K562 (cell line): Measurements from ENCODE around the gene ELMOD2. TPM values are rescaled to one million over a fixed set of nuclear protein-coding genes. Genes with fewer than 3 reads are reported as not detected.

Source experiments
- CREB5 ChIP-seq: fragments of 250-450 bp; sonication (Bioruptor Pico); IDR thresholded peaks from 2 replicates; pipeline ENCODE4 v1.5.0; 2020; ENCODE audit warnings: mild to moderate bottlenecking
- CXXC5 ChIP-seq: fragments of 250-450 bp; sonication (Bioruptor Pico); IDR thresholded peaks from 2 replicates; pipeline ENCODE4 v1.8.0; 2022; ENCODE audit warnings: inconsistent platforms, mild to moderate bottlenecking, moderate library complexity
- ETS1 ChIP-seq: conservative IDR thresholded peaks from 2 replicates; pipeline ENCODE4 v1.6.1; 2011; ENCODE audit warnings: low read depth, mild to moderate bottlenecking, low read length; ENCODE audit not compliant: control insufficient read depth
- FUS ChIP-seq: fragments of 200-400 bp; formaldehyde crosslinking; optimal IDR thresholded peaks from 2 replicates; pipeline ENCODE3; 2017; ENCODE audit warnings: low read depth, low read length
- KDM1A ChIP-seq, 2 experiments: fragments of 450-650 bp; IDR thresholded peaks; 2 replicates each; pipeline ENCODE4 v1.6.1; 2016; ENCODE audit warnings: mild to moderate bottlenecking in 2 of 2
- MYBL2 ChIP-seq, 2 experiments: fragments of 450-650 bp in 1 of 2; sonication (generic) in 1 of 2; formaldehyde crosslinking in 1 of 2; IDR thresholded peaks; 2 replicates each; pipeline versions ENCODE4 v1.6.1 to v1.8.1; 2017 to 2022; ENCODE audit warnings: borderline replicate concordance in 1 of 2, inconsistent platforms in 1 of 2, low read depth in 1 of 2, mild to moderate bottlenecking in 1 of 2, missing genetic modification reagents in 1 of 2, moderate library complexity in 1 of 2
- PREB ChIP-seq: sonication (generic); formaldehyde crosslinking; IDR thresholded peaks from 2 replicates; pipeline ENCODE4 v1.8.1; 2023; ENCODE audit warnings: mild to moderate bottlenecking, missing genetic modification reagents
- RNF2 ChIP-seq: sonication (generic); IDR thresholded peaks from 2 replicates; pipeline ENCODE4 v1.6.1; 2016
- SNAPC5 ChIP-seq: fragments of 250-450 bp; sonication (Bioruptor Pico); IDR thresholded peaks from 2 replicates; pipeline ENCODE4 v1.8.0; 2021; ENCODE audit warnings: moderate library complexity, mild to moderate bottlenecking, inconsistent platforms
- SRSF1 ChIP-seq: fragments of 200-400 bp; formaldehyde crosslinking; IDR thresholded peaks from 2 replicates; pipeline ENCODE4 v1.6.1; 2017; ENCODE audit warnings: mild to moderate bottlenecking, low read depth, low read length, moderate library complexity
- TCF3 ChIP-seq: sonication (generic); formaldehyde crosslinking; IDR thresholded peaks from 2 replicates; pipeline ENCODE4 v1.4.0; 2020; ENCODE audit warnings: mild to moderate bottlenecking, missing genetic modification reagents
- UBTF ChIP-seq, 2 experiments: IDR thresholded peaks; 2 replicates each; pipeline ENCODE4 v1.6.1; 2012; ENCODE audit warnings: improper control_type of control experiment in 2 of 2, low read depth in 2 of 2, low read length in 2 of 2, borderline replicate concordance in 1 of 2
- ZKSCAN1 ChIP-seq: fragments of 150-350 bp; IDR thresholded peaks from 2 replicates; pipeline ENCODE4 v1.6.1; 2016; ENCODE audit warnings: low read depth, low read length
- ZNF316 ChIP-seq: fragments of 450-650 bp; IDR thresholded peaks from 2 replicates; pipeline ENCODE4 v1.6.1; 2016
- ZNF507 ChIP-seq: conservative IDR thresholded peaks from 2 replicates; pipeline ENCODE4 v1.6.1; 2017; ENCODE audit warnings: missing genetic modification characterization, missing compliant biosample characterization
- ZZZ3 ChIP-seq: fragments of 450-650 bp; IDR thresholded peaks from 2 replicates; pipeline ENCODE4 v1.6.1; 2016; ENCODE audit warnings: antibody characterized with exemption, mild to moderate bottlenecking, moderate library complexity
- polyA plus RNA-seq, 8 experiments: library from polyadenylated mRNA; depleted of rRNA in 4 of 8; stranded (reverse) in 5 of 8; unstranded in 3 of 8; fragments of >200 nt; fragmentation: Nextera tagmentation in 2 of 8; fragmentation: Illumina TruSeq in 1 of 8; extraction: Ambion mirVana in 2 of 8; extraction: Trizol in 1 of 8; gene quantifications; 2 replicates each; pipeline versions ENCODE4 v1.2.1 to v1.2.3, GENCODE V29; 2011 to 2014; ENCODE audit warnings: inconsistent platforms in 1 of 8, missing spikeins in 1 of 8
- total RNA-seq, 7 experiments: library from RNA; depleted of rRNA in 6 of 7; stranded (reverse); fragments of >200 nt in 6 of 7; fragmentation: Illumina TruSeq in 2 of 7; extraction: Trizol in 2 of 7; gene quantifications; 2 replicates each; pipeline versions ENCODE4 v1.2.1 to v1.2.3, GENCODE V29; 2011 to 2021; ENCODE audit warnings: low replicate concordance in 1 of 7
- TF ChIP-seq, protein P1 (sequence below): sonication (generic); formaldehyde crosslinking; IDR thresholded peaks from 2 replicates; pipeline ENCODE4 v1.8.1; 2022; ENCODE audit warnings: missing genetic modification reagents
- TF ChIP-seq, protein P2 (sequence below): fragments of 200-800 bp; sonication (Bioruptor generic); IDR thresholded peaks from 2 replicates; pipeline ENCODE4 v1.6.1; 2017; ENCODE audit warnings: missing genetic modification characterization, missing compliant biosample characterization

ELMOD2 gene
- total and polyA plus RNA-seq, 9 of the 15 experiments (the other 6 are each of a cell fraction or from before 2014, with no cell fraction given): 11.0 to 23.3 (median 14.3) TPM

DNA sequence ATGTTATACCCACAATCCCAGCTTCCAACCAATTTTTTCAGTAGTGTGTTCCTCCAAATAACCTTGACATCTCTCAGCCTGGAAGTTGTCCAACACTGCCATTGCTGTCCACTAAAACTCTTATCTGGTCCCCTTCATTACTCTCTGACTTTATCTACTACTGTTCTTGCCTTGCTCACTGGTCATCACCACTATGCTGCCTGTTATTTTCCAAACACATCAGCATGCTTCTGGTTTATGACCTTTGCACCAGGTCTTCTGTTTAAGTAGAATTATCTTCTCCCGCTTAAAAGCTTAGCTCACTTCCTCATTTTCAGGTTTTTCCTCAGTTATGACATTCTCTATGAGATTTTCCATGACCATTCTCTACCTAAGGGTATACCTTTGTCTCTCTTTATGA lies 5.5 kb downstream of the ELMOD2 start (continued):
- TF ChIP-seq ZZZ3: no peak
- TF ChIP-seq SRSF1: no peak
- no peak for TF ChIP-seq CREB5
- TF ChIP-seq MYBL2 (IDR thresholded peaks at IDR 0.05; ENCODE audit: low read depth): peak; percentile 63; the same call in 1 of the 2 replicates
- TF ChIP-seq MYBL2 (CRISPR knock-in tag; IDR thresholded peaks at IDR 0.05; ENCODE audit: borderline replicate concordance): no peak
- no peak for TF ChIP-seq PREB
- peak; percentile 87 to 94 for TF ChIP-seq KDM1A (IDR thresholded peaks at IDR 0.05)
- no peak for TF ChIP-seq ETS1
- TF ChIP-seq ZNF507 (tag): no peak
- TF ChIP-seq UBTF (IDR thresholded peaks at IDR 0.05; ENCODE audit: borderline replicate concordance in 1 of 2, low read depth in 2 of 2, low read length in 2 of 2): no peak
- TF ChIP-seq SNAPC5: no peak
- TF ChIP-seq, protein P1, sequence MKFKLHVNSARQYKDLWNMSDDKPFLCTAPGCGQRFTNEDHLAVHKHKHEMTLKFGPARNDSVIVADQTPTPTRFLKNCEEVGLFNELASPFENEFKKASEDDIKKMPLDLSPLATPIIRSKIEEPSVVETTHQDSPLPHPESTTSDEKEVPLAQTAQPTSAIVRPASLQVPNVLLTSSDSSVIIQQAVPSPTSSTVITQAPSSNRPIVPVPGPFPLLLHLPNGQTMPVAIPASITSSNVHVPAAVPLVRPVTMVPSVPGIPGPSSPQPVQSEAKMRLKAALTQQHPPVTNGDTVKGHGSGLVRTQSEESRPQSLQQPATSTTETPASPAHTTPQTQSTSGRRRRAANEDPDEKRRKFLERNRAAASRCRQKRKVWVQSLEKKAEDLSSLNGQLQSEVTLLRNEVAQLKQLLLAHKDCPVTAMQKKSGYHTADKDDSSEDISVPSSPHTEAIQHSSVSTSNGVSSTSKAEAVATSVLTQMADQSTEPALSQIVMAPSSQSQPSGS (CRISPR knock-in tag): no peak
- TF ChIP-seq ZNF316: no peak
- peak; percentile 45 for TF ChIP-seq CXXC5 (CRISPR knock-in tag)
- no peak for TF ChIP-seq FUS
- TF ChIP-seq ZKSCAN1: 0 out of 2 replicates have a peak, but pooled peaks have one; percentile 27
- TF ChIP-seq RNF2: no peak; the same call in 1 of the 2 replicates
- TF ChIP-seq, protein P2, sequence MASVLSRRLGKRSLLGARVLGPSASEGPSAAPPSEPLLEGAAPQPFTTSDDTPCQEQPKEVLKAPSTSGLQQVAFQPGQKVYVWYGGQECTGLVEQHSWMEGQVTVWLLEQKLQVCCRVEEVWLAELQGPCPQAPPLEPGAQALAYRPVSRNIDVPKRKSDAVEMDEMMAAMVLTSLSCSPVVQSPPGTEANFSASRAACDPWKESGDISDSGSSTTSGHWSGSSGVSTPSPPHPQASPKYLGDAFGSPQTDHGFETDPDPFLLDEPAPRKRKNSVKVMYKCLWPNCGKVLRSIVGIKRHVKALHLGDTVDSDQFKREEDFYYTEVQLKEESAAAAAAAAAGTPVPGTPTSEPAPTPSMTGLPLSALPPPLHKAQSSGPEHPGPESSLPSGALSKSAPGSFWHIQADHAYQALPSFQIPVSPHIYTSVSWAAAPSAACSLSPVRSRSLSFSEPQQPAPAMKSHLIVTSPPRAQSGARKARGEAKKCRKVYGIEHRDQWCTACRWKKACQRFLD (CRISPR knock-in tag): no peak
- TF ChIP-seq TCF3 (CRISPR knock-in tag): peak; percentile 87
